HepG2 (cell line): Measurements from ENCODE around the gene C4orf36. TPM values are rescaled to one million over a fixed set of nuclear protein-coding genes. Genes with fewer than 3 reads are reported as not detected.

Experiments used
- ATAC-seq: fragments of 200-7000 bp; cut with Tn5 transposase; 3 replicates; pipeline ENCODE4 v1.9.1; 2020; ENCODE audit warnings: mild to moderate bottlenecking, moderate library complexity
- BruUV-seq: library from RNA; stranded (reverse); fragments of 400-500 nt; replicated peaks from 2 replicates; lab custom pipeline; 2021; lab: Mats Ljungman, UMichigan
- CTCF ChIA-PET: fragments of 300-600 bp; formaldehyde crosslinking; extraction: SDS; loops from one replicate; lab custom pipeline; 2021; ENCODE audit warnings: low total read pairs, inconsistent platforms, low intra/inter-chr PET ratio; lab: Yijun Ruan, JAX
- POLR2A ChIA-PET: fragments of 350-600 bp; sonication (Branson Sonifier 250); formaldehyde crosslinking; loops from one replicate; lab custom pipeline; 2020; ENCODE audit warnings: antibody characterized with exemption, inconsistent platforms; lab: Yijun Ruan, JAX
- DNase-seq: peaks from one replicate; pipeline ENCODE4 v3.0.0-alpha.2; 2015; ENCODE audit warnings: low spot score
- FAIRE-seq: peaks from 3 replicates; lab custom pipeline; 2011; peaks lifted over from hg19 to GRCh38; lab: Jason Lieb, UNC
- H2AFZ ChIP-seq: one replicate; pipeline ENCODE4 v1.6.1; 2011; ENCODE audit warnings: low read length, inconsistent platforms
- H3K27ac ChIP-seq: fragments of 300-600 bp; 3 replicates; pipeline ENCODE4 v1.8.0; 2011; ENCODE audit warnings: mixed run types, mild to moderate bottlenecking, mixed read lengths, low read length, inconsistent platforms; ENCODE audit not compliant: insufficient read depth; ENCODE audit errors: extremely low read length
- H3K27me3 ChIP-seq, 2 experiments: fragments of 200-600 bp in 1 of 2; 2 replicates in 1 of 2; 3 replicates in 1 of 2; pipeline versions ENCODE4 v1.6.0 to v1.8.0; 2011; ENCODE audit warnings: low read length in 2 of 2, mild to moderate bottlenecking in 2 of 2, moderate library complexity in 2 of 2, inconsistent platforms in 1 of 2; ENCODE audit not compliant: insufficient read depth in 2 of 2, control insufficient read depth in 1 of 2
- H3K36me3 ChIP-seq, 2 experiments: fragments of 200-600 bp in 1 of 2; replicated peaks in 1 of 2; 2 replicates in 1 of 2; 3 replicates in 1 of 2; pipeline versions ENCODE4 v1.5.1 to v1.8.0; 2011; ENCODE audit warnings: low read length in 2 of 2, inconsistent platforms in 1 of 2; ENCODE audit not compliant: insufficient read depth in 2 of 2, control insufficient read depth in 1 of 2
- H3K4me1 ChIP-seq: 2 replicates; pipeline ENCODE4 v1.5.1; 2012; ENCODE audit warnings: low read length, inconsistent platforms; ENCODE audit not compliant: insufficient read depth
- H3K4me2 ChIP-seq: 2 replicates; pipeline ENCODE4 v1.6.0; 2011; ENCODE audit warnings: low read depth, low read length, inconsistent platforms
- H3K4me3 ChIP-seq, 3 experiments: fragments of 200-600 bp in 1 of 3; sonication (generic), shearing (Covaris generic) in 1 of 3; replicated peaks in 1 of 3; 2 replicates each; pipeline ENCODE4 v1.5.1; 2011 to 2016; ENCODE audit warnings: low read length in 3 of 3, inconsistent platforms in 2 of 3, low read depth in 2 of 3, mild to moderate bottlenecking in 2 of 3, control low read depth in 1 of 3, mixed read lengths in 1 of 3; ENCODE audit not compliant: insufficient read depth in 1 of 3
- H3K79me2 ChIP-seq: one replicate; pipeline ENCODE4 v1.6.1; 2011; ENCODE audit warnings: low read length, inconsistent platforms; ENCODE audit not compliant: insufficient read depth
- H3K9ac ChIP-seq: 2 replicates; pipeline ENCODE4 v1.6.0; 2011; ENCODE audit warnings: mild to moderate bottlenecking, low read depth, low read length, inconsistent platforms; ENCODE audit not compliant: insufficient read depth
- H3K9me3 ChIP-seq: 2 replicates; pipeline ENCODE4 v1.5.1; 2012; ENCODE audit warnings: mild to moderate bottlenecking, low read length
- H4K20me1 ChIP-seq: 2 replicates; pipeline ENCODE4 v1.6.0; 2011; ENCODE audit warnings: inconsistent platforms, mild to moderate bottlenecking, low read length, moderate library complexity; ENCODE audit not compliant: insufficient read depth
- BCL6 ChIP-seq: IDR thresholded peaks from 2 replicates; pipeline ENCODE4 v1.6.1; 2016; ENCODE audit warnings: missing genetic modification reagents, missing compliant biosample characterization
- GATA4 ChIP-seq: sonication (generic); IDR thresholded peaks from 2 replicates; pipeline ENCODE4 v1.6.1; 2016; ENCODE audit warnings: antibody characterized with exemption, low read depth, borderline replicate concordance
- NFKBIZ ChIP-seq: IDR thresholded peaks from 2 replicates; pipeline ENCODE4 v1.6.1; 2018; ENCODE audit warnings: missing genetic modification reagents, missing compliant biosample characterization
- REPIN1 ChIP-seq: sonication (generic); formaldehyde crosslinking; IDR thresholded peaks from 2 replicates; pipeline ENCODE4 v1.8.0; 2022; ENCODE audit warnings: missing genetic modification reagents, low read depth, mild to moderate bottlenecking, borderline replicate concordance
- SRF ChIP-seq: IDR thresholded peaks from 2 replicates; pipeline ENCODE4 v1.6.1; 2011; ENCODE audit warnings: mild to moderate bottlenecking, low read depth, low read length, moderate library complexity
- ZBTB21 ChIP-seq: sonication (generic); formaldehyde crosslinking; IDR thresholded peaks from 2 replicates; pipeline ENCODE4 v1.4.0; 2020; ENCODE audit warnings: missing genetic modification reagents
- ZBTB40 ChIP-seq, 2 experiments: fragments of 450-650 bp in 1 of 2; sonication (generic) in 1 of 2; formaldehyde crosslinking in 1 of 2; IDR thresholded peaks; 2 replicates each; pipeline versions ENCODE4 v1.6.1 to v1.8.0; 2016 to 2022; ENCODE audit warnings: antibody characterized with exemption in 1 of 2, mild to moderate bottlenecking in 1 of 2, missing genetic modification reagents in 1 of 2
- ZBTB7B ChIP-seq: sonication (generic); formaldehyde crosslinking; IDR thresholded peaks from 2 replicates; pipeline ENCODE4 v1.4.0; 2020; ENCODE audit warnings: missing genetic modification reagents
- ZNF207 ChIP-seq: fragments of 450-650 bp; IDR thresholded peaks from 2 replicates; pipeline ENCODE4 v1.6.1; 2016; ENCODE audit warnings: antibody characterized with exemption, borderline replicate concordance
- WGBS: methylation state at CpG from one replicate; pipeline ENCODE4 v1.1.6; 2017; ENCODE audit warnings: low lambda C conversion rate; 5-methylcytosine and 5-hydroxymethylcytosine counted together
- in situ Hi-C: cut with HindIII; loops from 2 replicates; pipeline ENCODE4 v1.10.0; 2017; ENCODE audit warnings: low pct_unique_long_range_greater_than_20kb; ENCODE audit not compliant: extremely low pct_ligation_motif_present
- intact Hi-C: fragments of 100-400 bp; cut with micrococcal nuclease; formaldehyde crosslinking; loops from one replicate; pipeline ENCODE4 v1.10.0; 2022; ENCODE audit not compliant: unreplicated experiment
- polyA plus RNA-seq, 8 experiments: library from polyadenylated mRNA; depleted of rRNA in 3 of 8; stranded (reverse) in 7 of 8; unstranded in 1 of 8; fragments of >200 nt; fragmentation: Illumina TruSeq in 4 of 8; extraction: Trizol in 4 of 8; gene quantifications; 2 replicates each; pipeline versions ENCODE4 v1.2.1 to v1.2.3, GENCODE V29; 2011 to 2016; ENCODE audit warnings: low read depth in 4 of 8, missing spikeins in 1 of 8, mixed read lengths in 1 of 8; ENCODE audit not compliant: insufficient read depth in 1 of 8
- total RNA-seq, 5 experiments: library from RNA; depleted of rRNA; stranded (reverse); fragments of >200 nt; fragmentation: Illumina TruSeq; extraction: Trizol; gene quantifications; 2 replicates each; pipeline ENCODE4 v1.2.3, GENCODE V29; 2016; ENCODE audit warnings: low read depth in 1 of 5

The C4orf36 gene
- total and polyA plus RNA-seq, 2 of the 13 experiments (the other 11 are each of a cell fraction or from before 2014, with no cell fraction given): 0.63 TPM; not detected in 1

DNA sequence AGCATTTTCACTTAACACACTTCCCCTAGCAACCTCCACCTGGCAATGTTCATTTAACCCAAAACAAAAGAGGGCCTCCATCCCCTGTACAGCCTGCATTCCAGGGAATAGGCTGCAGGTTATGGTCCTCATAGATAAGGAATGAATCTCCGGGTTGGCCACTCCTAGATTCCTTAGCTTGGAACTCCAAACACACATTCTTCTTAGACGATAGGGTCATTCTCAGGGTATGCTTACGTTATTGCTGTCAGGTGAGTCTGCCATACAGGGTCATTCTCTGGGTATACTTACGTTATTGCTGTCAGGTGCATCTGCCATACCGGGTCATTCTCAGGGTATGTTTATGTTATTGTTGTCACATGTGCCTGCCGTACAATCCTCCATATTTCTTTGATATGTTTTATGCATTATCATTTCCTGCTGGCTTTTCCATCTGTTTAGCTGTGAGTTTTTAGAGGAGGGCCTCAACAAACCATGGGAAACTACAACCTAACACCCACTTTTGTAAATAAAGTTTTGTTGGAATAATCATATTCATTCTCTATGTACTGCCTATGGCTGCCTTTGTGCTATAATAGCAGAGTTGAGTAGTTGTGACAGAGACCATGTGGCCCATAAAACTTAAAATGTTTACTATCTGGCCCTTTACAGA, 34.3 kb upstream of the C4orf36 start:
- no peak overlapping the region for H3K27ac ChIP-seq
- H4K20me1 ChIP-seq: no peaks in the 10 kb centered on the region
- no peak overlapping the region for H3K9ac ChIP-seq
- no peaks in the 10 kb centered on the region for H3K9me3 ChIP-seq
- intact Hi-C loops (no loop called here), in situ Hi-C loops (loop anchor here (10.0 kb wide), 1 partner anchor 308 kb away; no protein-coding TSS in a partner anchor)
- ChIA-PET CTCF (no interaction called here), POLR2A (interaction anchor here (1.8 to 2.5 kb wide), 2 partner anchors 10 to 80 kb away, joined by 10 to 13 read pairs; no protein-coding TSS in a partner anchor)
- 91% methylated on average over 6 of the region's 6 CpGs for WGBS
- DNase-seq (no peak), FAIRE-seq (no peak), ATAC-seq (no peak)
- TF ChIP-seq GATA4 (no peak), BCL6 (CRISPR knock-in tag) (no peak), ZBTB40 (IDR thresholded peaks at IDR 0.05) (peak; percentile 24; the same call in 1 of the 2 replicates), ZBTB40 (CRISPR knock-in tag; IDR thresholded peaks at IDR 0.05) (no peak; the same call in 1 of the 2 replicates), REPIN1 (CRISPR knock-in tag) (no peak), NFKBIZ (no peak), ZBTB21 (no peak), ZBTB7B (CRISPR knock-in tag) (no peak), ZNF207 (no peak), SRF (no peak)
- no peak overlapping the region for H3K4me3 ChIP-seq
- no peaks in the 10 kb centered on the region for H3K27me3 ChIP-seq
- no TSS peak for BruUV-seq
- H3K4me2 ChIP-seq: no peak overlapping the region
- peaks cover 21% of the 10 kb centered on the region for H3K4me1 ChIP-seq
- H3K79me2 ChIP-seq: no peaks in the 10 kb centered on the region
- H2AFZ ChIP-seq: no peak overlapping the region
- H3K36me3 ChIP-seq: peaks cover 1 to 4% of the 10 kb centered on the region in 2 experiments; a peak in 3 of 5 replicates
